H9 (cell line): ENCODE data around the gene DOCK7. TPM values are rescaled to one million over a fixed set of nuclear protein-coding genes. Genes with fewer than 3 reads are reported as not detected.

ENCODE experiments used
- DNase-seq: peaks from one replicate; pipeline ENCODE4 v3.0.0-alpha.2; 2017
- H2AFZ ChIP-seq: one replicate; pipeline ENCODE4 v1.6.1; 2013; ENCODE audit warnings: mild to moderate bottlenecking, low read length, control low read depth, moderate library complexity
- H2AK5ac ChIP-seq: 2 replicates; pipeline ENCODE4 v1.6.1; 2013; ENCODE audit warnings: low read length, control low read depth, mixed read lengths; ENCODE audit not compliant: insufficient read length
- H2BK120ac ChIP-seq: one replicate; pipeline ENCODE4 v1.6.1; 2013; ENCODE audit warnings: low read depth, mild to moderate bottlenecking, low read length, control low read depth, inconsistent platforms; ENCODE audit not compliant: poor library complexity, severe bottlenecking
- H2BK12ac ChIP-seq: 2 replicates; pipeline ENCODE4 v1.6.1; 2013; ENCODE audit warnings: low read length, control low read depth, mixed read lengths, low read depth; ENCODE audit not compliant: insufficient read length
- H2BK15ac ChIP-seq: 2 replicates; pipeline ENCODE4 v1.6.1; 2013; ENCODE audit warnings: low read depth, low read length, control low read depth
- H2BK20ac ChIP-seq: one replicate; pipeline ENCODE4 v1.6.1; 2013; ENCODE audit warnings: low read depth, mild to moderate bottlenecking, low read length, control low read depth, inconsistent platforms; ENCODE audit not compliant: poor library complexity, severe bottlenecking
- H2BK5ac ChIP-seq: 2 replicates; pipeline ENCODE4 v1.6.1; 2013; ENCODE audit warnings: low read length, control low read depth, mixed read lengths; ENCODE audit not compliant: insufficient read length
- H3K14ac ChIP-seq: 2 replicates; pipeline ENCODE4 v1.6.1; 2013; ENCODE audit warnings: low read length, control low read depth; ENCODE audit not compliant: insufficient read depth
- H3K18ac ChIP-seq: 2 replicates; pipeline ENCODE4 v1.6.1; 2013; ENCODE audit warnings: low read depth, mild to moderate bottlenecking, mixed read lengths, low read length, control low read depth; ENCODE audit not compliant: insufficient read length
- H3K23ac ChIP-seq: 2 replicates; pipeline ENCODE4 v1.6.1; 2013; ENCODE audit warnings: low read length, control low read depth, mixed read lengths, low read depth; ENCODE audit not compliant: insufficient read length
- H3K23me2 ChIP-seq: 2 replicates; pipeline ENCODE4 v1.6.1; 2013; ENCODE audit warnings: low read depth, mild to moderate bottlenecking, mixed read lengths, low read length, control low read depth; ENCODE audit not compliant: insufficient read length, poor library complexity, severe bottlenecking
- H3K27ac ChIP-seq: 2 replicates; pipeline ENCODE4 v1.5.1; 2013; ENCODE audit warnings: low read length, control low read depth, mixed read lengths, low read depth; ENCODE audit not compliant: insufficient read length
- H3K27me3 ChIP-seq: 2 replicates; pipeline ENCODE4 v1.6.1; 2013; ENCODE audit warnings: low read length, control low read depth, inconsistent platforms; ENCODE audit not compliant: insufficient read depth
- H3K4ac ChIP-seq: 2 replicates; pipeline ENCODE4 v1.6.1; 2013; ENCODE audit warnings: low read depth, mild to moderate bottlenecking, control low read depth, inconsistent platforms, low read length, moderate library complexity
- H3K4me1 ChIP-seq: 2 replicates; pipeline ENCODE4 v1.6.1; 2013; ENCODE audit warnings: low read length, control low read depth, inconsistent platforms; ENCODE audit not compliant: insufficient read depth
- H3K4me2 ChIP-seq: 2 replicates; pipeline ENCODE4 v1.6.1; 2013; ENCODE audit warnings: low read length, control low read depth, mixed read lengths; ENCODE audit not compliant: insufficient read length, insufficient read depth
- H3K56ac ChIP-seq: 2 replicates; pipeline ENCODE4 v1.6.1; 2013; ENCODE audit warnings: low read depth, mild to moderate bottlenecking, mixed read lengths, low read length, control low read depth; ENCODE audit not compliant: insufficient read length
- H3K79me1 ChIP-seq: 2 replicates; pipeline ENCODE4 v1.6.1; 2013; ENCODE audit warnings: low read depth, mild to moderate bottlenecking, moderate library complexity, low read length, control low read depth, inconsistent platforms; ENCODE audit not compliant: insufficient read depth, poor library complexity, severe bottlenecking
- H3K79me2 ChIP-seq: 2 replicates; pipeline ENCODE4 v1.6.1; 2013; ENCODE audit warnings: low read length, control low read depth, inconsistent platforms; ENCODE audit not compliant: insufficient read depth
- H3K9ac ChIP-seq: 2 replicates; pipeline ENCODE4 v1.6.1; 2013; ENCODE audit warnings: low read length, control low read depth, mixed read lengths; ENCODE audit not compliant: insufficient read length; ENCODE audit errors: extremely low read depth
- H3K9me3 ChIP-seq: one replicate; pipeline ENCODE4 v1.6.1; 2013; ENCODE audit warnings: low read depth, low read length, inconsistent platforms; ENCODE audit not compliant: control insufficient read depth
- H3T11ph ChIP-seq: one replicate; pipeline ENCODE4 v1.6.1; 2013; ENCODE audit warnings: mild to moderate bottlenecking, low read length, control low read depth, inconsistent platforms
- H4K20me1 ChIP-seq: one replicate; pipeline ENCODE4 v1.6.1; 2013; ENCODE audit not compliant: control insufficient read depth, insufficient read length, insufficient read depth
- H4K5ac ChIP-seq: 2 replicates; pipeline ENCODE4 v1.6.1; 2013; ENCODE audit warnings: low read depth, mild to moderate bottlenecking, mixed read lengths, low read length, control low read depth; ENCODE audit not compliant: insufficient read length
- H4K8ac ChIP-seq: replicated peaks from 2 replicates; pipeline ENCODE4 v1.6.1; 2013; ENCODE audit warnings: low read length, control low read depth, mixed read lengths, low read depth; ENCODE audit not compliant: insufficient read length
- H4K91ac ChIP-seq: 2 replicates; pipeline ENCODE4 v1.6.1; 2013; ENCODE audit warnings: low read depth, mild to moderate bottlenecking, moderate library complexity, mixed read lengths, low read length, control low read depth; ENCODE audit not compliant: insufficient read length
- H3K27ac Mint-ChIP-seq, 3 experiments: 2 replicates in 2 of 3; 3 replicates in 1 of 3; pipeline ENCODE4 v1.8.0; 2020 to 2021; ENCODE audit warnings: mixed read lengths in 3 of 3, mild to moderate bottlenecking in 1 of 3, moderate library complexity in 1 of 3
- H3K27me3 Mint-ChIP-seq: 2 replicates; pipeline ENCODE4 v1.8.0; 2021; ENCODE audit warnings: low read depth, mild to moderate bottlenecking, moderate library complexity, mixed read lengths
- H3K36me3 Mint-ChIP-seq, 3 experiments: 2 replicates in 2 of 3; 3 replicates in 1 of 3; pipeline ENCODE4 v1.8.0; 2020 to 2021; ENCODE audit warnings: low read depth in 3 of 3, mixed read lengths in 3 of 3; ENCODE audit not compliant: insufficient read depth in 1 of 3
- H3K4me1 Mint-ChIP-seq, 2 experiments: 2 replicates each; pipeline ENCODE4 v1.8.0; 2020; ENCODE audit warnings: mixed read lengths in 2 of 2
- H3K4me3 Mint-ChIP-seq, 2 experiments: 2 replicates in 1 of 2; 3 replicates in 1 of 2; pipeline ENCODE4 v1.8.0; 2020 to 2021; ENCODE audit warnings: mild to moderate bottlenecking in 2 of 2, mixed read lengths in 2 of 2, moderate library complexity in 1 of 2
- H3K9me3 Mint-ChIP-seq, 2 experiments: 2 replicates in 1 of 2; 3 replicates in 1 of 2; pipeline ENCODE4 v1.8.0; 2020; ENCODE audit warnings: mild to moderate bottlenecking in 2 of 2, mixed read lengths in 2 of 2, moderate library complexity in 1 of 2
- total RNA-seq: library from RNA; stranded (reverse); gene quantifications from 2 replicates; pipeline ENCODE4 v1.2.1, GENCODE V29; 2021
- TF ChIP-seq, protein P1 (sequence below): fragments of 200-600 bp; sonication (generic); conservative IDR thresholded peaks from 3 replicates; pipeline ENCODE4 v1.8.0; 2021; ENCODE audit warnings: antibody characterized with exemption, mild to moderate bottlenecking

Gene DOCK7
- total RNA-seq, 1 experiment from 2014 or later = 36.8 TPM

DNA sequence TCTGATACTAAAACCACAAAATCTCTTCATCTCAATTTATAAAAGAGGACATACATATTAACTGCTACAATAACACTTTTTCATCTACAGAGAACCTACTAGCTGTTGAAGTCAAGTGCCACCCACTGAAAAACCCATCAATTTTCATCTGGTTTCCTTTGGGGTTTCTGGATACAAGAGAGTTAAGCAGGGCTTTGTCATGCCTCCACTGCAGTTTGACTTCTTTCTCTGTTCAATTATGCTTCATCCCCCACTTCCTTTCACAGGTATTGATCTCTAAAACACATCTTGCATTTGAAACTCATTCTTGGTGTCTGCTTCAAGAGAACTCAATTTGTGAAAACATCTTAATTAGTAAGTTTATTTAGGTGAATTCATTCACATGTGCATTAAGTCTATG lies 151.3 kb downstream of the DOCK7 start:
- no peak overlapping the region for H2BK12ac ChIP-seq
- no peaks in the 10 kb centered on the region; the same call in 1 of the 2 replicates for H3K4me1 ChIP-seq
- H3K27ac Mint-ChIP-seq = peak overlapping the region; percentile 57 to 91 (median 81); a peak in 4 of 7 replicates
- H2BK20ac ChIP-seq = no peak overlapping the region
- TF ChIP-seq, protein P1, sequence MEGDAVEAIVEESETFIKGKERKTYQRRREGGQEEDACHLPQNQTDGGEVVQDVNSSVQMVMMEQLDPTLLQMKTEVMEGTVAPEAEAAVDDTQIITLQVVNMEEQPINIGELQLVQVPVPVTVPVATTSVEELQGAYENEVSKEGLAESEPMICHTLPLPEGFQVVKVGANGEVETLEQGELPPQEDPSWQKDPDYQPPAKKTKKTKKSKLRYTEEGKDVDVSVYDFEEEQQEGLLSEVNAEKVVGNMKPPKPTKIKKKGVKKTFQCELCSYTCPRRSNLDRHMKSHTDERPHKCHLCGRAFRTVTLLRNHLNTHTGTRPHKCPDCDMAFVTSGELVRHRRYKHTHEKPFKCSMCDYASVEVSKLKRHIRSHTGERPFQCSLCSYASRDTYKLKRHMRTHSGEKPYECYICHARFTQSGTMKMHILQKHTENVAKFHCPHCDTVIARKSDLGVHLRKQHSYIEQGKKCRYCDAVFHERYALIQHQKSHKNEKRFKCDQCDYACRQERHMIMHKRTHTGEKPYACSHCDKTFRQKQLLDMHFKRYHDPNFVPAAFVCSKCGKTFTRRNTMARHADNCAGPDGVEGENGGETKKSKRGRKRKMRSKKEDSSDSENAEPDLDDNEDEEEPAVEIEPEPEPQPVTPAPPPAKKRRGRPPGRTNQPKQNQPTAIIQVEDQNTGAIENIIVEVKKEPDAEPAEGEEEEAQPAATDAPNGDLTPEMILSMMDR = no peak
- no peaks in the 10 kb centered on the region for H3K27me3 ChIP-seq
- DNase-seq = no peak
- H3K79me2 ChIP-seq = no peaks in the 10 kb centered on the region
- H3K4me3 Mint-ChIP-seq = no peak overlapping the region
- no peaks in the 10 kb centered on the region for H3K9me3 Mint-ChIP-seq
- no peak overlapping the region for H2BK15ac ChIP-seq
- no peak overlapping the region for H3K23ac ChIP-seq
- H2AFZ ChIP-seq = no peak overlapping the region
- H4K8ac ChIP-seq = no peak overlapping the region
- no peaks in the 10 kb centered on the region for H4K20me1 ChIP-seq
- peaks cover 13 to 16% of the 10 kb centered on the region in 2 experiments for H3K4me1 Mint-ChIP-seq
- no peak overlapping the region for H3K27ac ChIP-seq
- no peak overlapping the region for H3K14ac ChIP-seq
- no peak overlapping the region for H3K4ac ChIP-seq
- H3K56ac ChIP-seq = no peak overlapping the region
- no peak overlapping the region for H4K5ac ChIP-seq
- H3K18ac ChIP-seq = no peak overlapping the region
- H4K91ac ChIP-seq = no peak overlapping the region
- no peak overlapping the region for H3T11ph ChIP-seq
- no peaks in the 10 kb centered on the region for H3K27me3 Mint-ChIP-seq
- no peaks in the 10 kb centered on the region for H3K79me1 ChIP-seq
- H3K23me2 ChIP-seq = no peaks in the 10 kb centered on the region
- H3K36me3 Mint-ChIP-seq = peaks cover 0 to 9% (median 0%) of the 10 kb centered on the region in 3 experiments; a peak in 3 of 7 replicates
- H2BK120ac ChIP-seq = no peak overlapping the region
- H2AK5ac ChIP-seq = no peak overlapping the region
- no peaks in the 10 kb centered on the region for H3K9me3 ChIP-seq
- H3K9ac ChIP-seq = no peak overlapping the region
- no peak overlapping the region for H3K4me2 ChIP-seq
- H2BK5ac ChIP-seq = no peak overlapping the region
